Trophoblast cell (in vitro differentiated cells and primary cell): ENCODE results near the gene TINAG.

ENCODE experiments used
- DNase-seq, 2 donors: peaks; one replicate each; pipeline ENCODE4 v3.0.0-alpha.2; 2016
- H2AFZ ChIP-seq: 2 replicates; pipeline ENCODE4 v1.6.1; 2013; ENCODE audit warnings: low read length, moderate library complexity, mild to moderate bottlenecking; ENCODE audit not compliant: insufficient read depth, poor library complexity
- H2AK5ac ChIP-seq: 2 replicates; pipeline ENCODE4 v1.6.1; 2013; ENCODE audit warnings: mild to moderate bottlenecking, low read length
- H2BK120ac ChIP-seq: 2 replicates; pipeline ENCODE4 v1.6.1; 2013; ENCODE audit warnings: low read length, mild to moderate bottlenecking, moderate library complexity; ENCODE audit not compliant: insufficient read depth, poor library complexity
- H2BK12ac ChIP-seq: 2 replicates; pipeline ENCODE4 v1.6.1; 2013; ENCODE audit warnings: mild to moderate bottlenecking, low read length, moderate library complexity
- H2BK5ac ChIP-seq: 2 replicates; pipeline ENCODE4 v1.6.1; 2013; ENCODE audit warnings: low read length, low read depth, moderate library complexity, mild to moderate bottlenecking; ENCODE audit not compliant: poor library complexity
- H3K14ac ChIP-seq: 2 replicates; pipeline ENCODE4 v1.6.1; 2013; ENCODE audit warnings: mild to moderate bottlenecking, low read length
- H3K18ac ChIP-seq: 2 replicates; pipeline ENCODE4 v1.6.1; 2013; ENCODE audit warnings: mild to moderate bottlenecking, low read length
- H3K23ac ChIP-seq: 2 replicates; pipeline ENCODE4 v1.6.1; 2013; ENCODE audit warnings: low read length
- H3K27ac ChIP-seq: 2 replicates; pipeline ENCODE4 v1.5.1; 2013; ENCODE audit warnings: low read depth, mild to moderate bottlenecking, inconsistent platforms, low read length, moderate library complexity
- H3K27me3 ChIP-seq: 2 replicates; pipeline ENCODE4 v1.6.1; 2013; ENCODE audit warnings: inconsistent platforms, mild to moderate bottlenecking, low read length, moderate library complexity; ENCODE audit not compliant: insufficient read depth
- H3K36me3 ChIP-seq, 2 experiments: 1 replicate in 1 of 2; 2 replicates in 1 of 2; pipeline ENCODE4 v1.6.1; 2013; ENCODE audit warnings: low read length in 2 of 2, mild to moderate bottlenecking in 2 of 2, moderate library complexity in 1 of 2; ENCODE audit not compliant: insufficient read depth in 2 of 2, control insufficient read depth in 1 of 2
- H3K4ac ChIP-seq: 2 replicates; pipeline ENCODE4 v1.6.1; 2013; ENCODE audit warnings: low read depth, mild to moderate bottlenecking, low read length, moderate library complexity
- H3K4me1 ChIP-seq, 2 experiments: 1 replicate in 1 of 2; 2 replicates in 1 of 2; pipeline ENCODE4 v1.6.1; 2013; ENCODE audit warnings: low read length in 2 of 2, mild to moderate bottlenecking in 2 of 2, moderate library complexity in 1 of 2; ENCODE audit not compliant: insufficient read depth in 2 of 2, control insufficient read depth in 1 of 2
- H3K4me2 ChIP-seq: 2 replicates; pipeline ENCODE4 v1.6.1; 2013; ENCODE audit warnings: inconsistent platforms, mild to moderate bottlenecking, low read length, moderate library complexity
- H3K4me3 ChIP-seq: 2 replicates; pipeline ENCODE4 v1.5.1; 2013; ENCODE audit warnings: mild to moderate bottlenecking, low read depth, low read length, inconsistent platforms
- H3K79me1 ChIP-seq: one replicate; pipeline ENCODE4 v1.6.1; 2013; ENCODE audit warnings: low read length
- H3K79me2 ChIP-seq: 2 replicates; pipeline ENCODE4 v1.6.1; 2013; ENCODE audit warnings: low read length, mild to moderate bottlenecking; ENCODE audit not compliant: control insufficient read depth, insufficient read depth, poor library complexity
- H3K9ac ChIP-seq: 2 replicates; pipeline ENCODE4 v1.6.1; 2013; ENCODE audit warnings: mild to moderate bottlenecking, low read length
- H3K9me3 ChIP-seq: 2 replicates; pipeline ENCODE4 v1.6.1; 2013; ENCODE audit warnings: low read depth, mild to moderate bottlenecking, control low read depth, inconsistent platforms, low read length; ENCODE audit not compliant: insufficient read depth
- H4K12ac ChIP-seq: 2 replicates; pipeline ENCODE4 v1.6.1; 2013; ENCODE audit warnings: low read depth, mild to moderate bottlenecking, low read length, moderate library complexity
- H4K8ac ChIP-seq: 2 replicates; pipeline ENCODE4 v1.6.1; 2013; ENCODE audit warnings: low read depth, mild to moderate bottlenecking, low read length, moderate library complexity
- H4K91ac ChIP-seq: one replicate; pipeline ENCODE4 v1.6.1; 2013; ENCODE audit warnings: low read depth, mild to moderate bottlenecking, low read length, moderate library complexity
- WGBS: extraction: QIAGEN DNeasy Blood & Tissue Kit; methylation state at CpG from one replicate; pipeline ENCODE4 v1.1.7; 2013; ENCODE audit warnings: missing lambda C conversion rate; ENCODE audit not compliant: insufficient read length, insufficient coverage; ENCODE audit errors: extremely low coverage; 5-methylcytosine and 5-hydroxymethylcytosine counted together

TINAG gene

DNA sequence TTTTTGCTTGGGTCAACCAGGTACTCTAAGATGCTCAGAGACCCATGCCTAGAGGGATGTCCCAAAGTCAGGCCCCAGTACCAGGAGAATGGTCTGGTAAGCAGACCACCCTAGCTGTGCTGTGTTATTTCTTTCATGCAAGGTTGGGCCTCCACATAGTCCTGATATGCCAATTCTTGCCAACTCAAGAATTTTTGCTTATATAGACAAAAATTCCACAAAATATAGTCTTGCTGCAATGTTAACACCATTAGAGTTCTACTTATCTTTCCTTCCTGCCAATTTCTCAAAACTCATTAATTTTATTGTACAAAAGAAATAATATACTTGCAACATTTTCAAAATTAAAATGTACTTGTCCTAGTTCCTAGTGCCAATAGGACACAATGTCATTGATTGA lies 33.9 kb upstream of the TINAG start:
- Histone ChIP-seq H3K79me2 (no peaks in the 10 kb centered on the region), H3K18ac (no peak overlapping the region), H3K4ac (no peak overlapping the region), H3K23ac (no peak overlapping the region), H3K9ac (no peak overlapping the region), H4K12ac (no peak overlapping the region), H3K4me2 (no peak overlapping the region), H3K4me3 (no peak overlapping the region), H2AFZ (no peak overlapping the region), H4K91ac (no peak overlapping the region), H2AK5ac (no peak overlapping the region), H3K27ac (no peak overlapping the region), H3K14ac (no peak overlapping the region), H3K4me1 (no peaks in the 10 kb centered on the region), H4K8ac (no peak overlapping the region), H2BK5ac (no peak overlapping the region), H3K9me3 (no peaks in the 10 kb centered on the region), H3K27me3 (no peaks in the 10 kb centered on the region), H3K79me1 (no peaks in the 10 kb centered on the region), H2BK12ac (no peak overlapping the region), H3K36me3 (no peaks in the 10 kb centered on the region), H2BK120ac (no peak overlapping the region)
- DNase-seq, result no peak

DNA sequence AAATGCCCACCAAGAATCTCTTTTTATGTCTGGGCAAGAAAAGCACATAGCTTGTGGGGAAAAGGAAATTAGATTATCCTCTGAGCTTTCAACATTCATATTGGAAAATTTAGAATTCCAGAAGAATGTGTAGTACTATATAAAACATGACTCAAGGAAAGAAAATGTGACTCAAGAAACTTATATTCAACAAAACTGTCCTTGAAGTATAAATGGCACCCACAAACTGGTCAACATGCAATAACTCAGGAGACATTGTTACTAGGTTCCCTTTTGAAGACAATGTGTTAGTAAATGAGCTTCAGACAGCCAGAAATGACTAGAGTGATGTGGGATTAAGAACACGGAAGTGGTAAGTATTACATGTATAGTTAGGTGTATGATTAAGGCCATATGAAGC lies 26.1 kb upstream of the TINAG start:
- Histone ChIP-seq H2AK5ac (no peak overlapping the region), H3K14ac (no peak overlapping the region)

DNA sequence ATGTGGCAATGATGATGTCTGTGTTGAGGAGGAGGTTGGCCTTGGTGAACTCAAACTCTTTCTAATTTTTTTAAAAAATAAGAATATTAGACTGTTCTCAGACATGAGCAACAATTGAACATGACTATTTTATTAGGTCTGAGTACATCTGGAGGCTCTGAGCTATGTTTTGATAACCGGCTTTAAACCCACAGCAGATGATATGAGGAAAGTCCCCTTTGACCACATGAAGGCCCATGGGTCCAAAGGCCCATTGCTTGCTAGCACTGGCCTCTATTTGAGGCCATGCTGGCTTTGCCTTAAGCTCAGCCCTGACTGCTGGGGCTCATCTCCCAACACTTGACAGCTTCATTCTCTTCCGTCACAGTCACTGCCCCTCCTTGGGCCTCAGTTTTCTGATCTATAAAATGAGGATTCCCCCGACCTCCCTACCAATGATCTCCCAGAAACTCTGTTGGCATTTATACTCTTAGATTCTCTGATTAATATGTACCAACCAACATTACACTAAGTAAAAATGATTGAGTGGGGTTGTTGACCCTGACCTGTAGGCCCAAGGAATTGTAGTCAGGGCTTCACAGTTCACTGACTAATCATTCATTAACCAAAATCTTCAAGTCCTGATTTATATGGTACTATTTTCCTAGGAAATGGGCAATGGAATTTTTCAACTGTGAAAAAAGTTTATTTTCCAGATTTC lies 23.9 kb upstream of the TINAG start:
- H3K4ac ChIP-seq, result no peak overlapping the region

More for the DNA sequence above, 26.1 kb upstream of the TINAG start:
- Histone ChIP-seq H3K4me2 (no peak overlapping the region), H2BK5ac (no peak overlapping the region), H2BK120ac (no peak overlapping the region), H3K4me1 (no peaks in the 10 kb centered on the region), H2BK12ac (no peak overlapping the region), H3K4ac (no peak overlapping the region), H3K23ac (no peak overlapping the region), H3K79me2 (no peaks in the 10 kb centered on the region), H3K27ac (no peak overlapping the region), H3K27me3 (no peaks in the 10 kb centered on the region), H4K12ac (no peak overlapping the region), H4K8ac (no peak overlapping the region), H3K4me3 (no peak overlapping the region), H3K18ac (no peak overlapping the region), H3K36me3 (no peaks in the 10 kb centered on the region), H3K9ac (no peak overlapping the region), H4K91ac (no peak overlapping the region), H3K79me1 (no peaks in the 10 kb centered on the region), H2AFZ (no peak overlapping the region), H3K9me3 (no peaks in the 10 kb centered on the region)
- no CpG with 5 or more reads among the region's 1 CpG for WGBS
- no peak for DNase-seq

DNA sequence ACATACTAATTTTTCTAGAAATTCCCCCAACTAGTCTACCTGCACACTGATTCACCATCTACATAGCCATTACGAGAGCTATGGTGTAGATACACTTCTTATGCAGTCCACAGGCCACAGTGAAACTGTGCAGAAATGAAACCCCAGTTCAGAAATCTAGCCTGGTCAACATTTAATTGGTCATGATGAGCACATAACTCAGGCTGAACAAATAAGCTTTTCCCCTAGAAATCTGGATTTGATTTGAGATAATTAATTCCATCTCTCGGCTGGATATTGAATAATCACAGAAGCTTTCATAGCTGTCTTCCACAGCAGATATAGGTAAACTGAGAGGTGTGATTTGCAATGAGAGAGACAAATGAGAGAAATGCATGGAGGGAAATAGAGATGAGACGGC lies 22.6 kb upstream of the TINAG start:
- H3K79me2 ChIP-seq, result no peaks in the 10 kb centered on the region
- no peak overlapping the region for H4K8ac ChIP-seq
- H2AFZ ChIP-seq, result no peak overlapping the region
- no peaks in the 10 kb centered on the region for H3K27me3 ChIP-seq
- H3K4me2 ChIP-seq, result no peak overlapping the region
- no CpG with 5 or more reads among the region's 3 CpGs for WGBS
- no peak overlapping the region for H3K14ac ChIP-seq
- no peaks in the 10 kb centered on the region for H3K4me1 ChIP-seq
- no peak overlapping the region for H4K12ac ChIP-seq
- H3K27ac ChIP-seq, result no peak overlapping the region
- H3K18ac ChIP-seq, result no peak overlapping the region
- no peak for DNase-seq
- H2AK5ac ChIP-seq, result no peak overlapping the region
- H3K36me3 ChIP-seq, result no peaks in the 10 kb centered on the region
- H3K23ac ChIP-seq, result no peak overlapping the region
- no peak overlapping the region for H2BK12ac ChIP-seq
- H3K79me1 ChIP-seq, result no peaks in the 10 kb centered on the region
- no peak overlapping the region for H2BK120ac ChIP-seq
- no peak overlapping the region for H2BK5ac ChIP-seq
- no peak overlapping the region for H3K9ac ChIP-seq
- H3K9me3 ChIP-seq, result no peaks in the 10 kb centered on the region
- H3K4ac ChIP-seq, result no peak overlapping the region
- H3K4me3 ChIP-seq, result no peak overlapping the region
- no peak overlapping the region for H4K91ac ChIP-seq

More for the DNA sequence above, 23.9 kb upstream of the TINAG start:
- Histone ChIP-seq H3K4me2 (no peak overlapping the region), H3K79me1 (no peaks in the 10 kb centered on the region), H4K12ac (no peak overlapping the region), H2BK120ac (no peak overlapping the region), H2BK5ac (no peak overlapping the region), H3K36me3 (no peaks in the 10 kb centered on the region), H3K14ac (no peak overlapping the region), H2AK5ac (no peak overlapping the region), H3K9me3 (no peaks in the 10 kb centered on the region), H3K23ac (no peak overlapping the region), H3K18ac (no peak overlapping the region), H3K27me3 (no peaks in the 10 kb centered on the region), H2AFZ (no peak overlapping the region), H4K91ac (no peak overlapping the region), H3K4me1 (no peaks in the 10 kb centered on the region), H3K27ac (no peak overlapping the region), H4K8ac (no peak overlapping the region), H3K79me2 (no peaks in the 10 kb centered on the region), H3K4me3 (no peak overlapping the region), H3K9ac (no peak overlapping the region), H2BK12ac (no peak overlapping the region)
- DNase-seq, result no peak
- WGBS, result no CpG with 5 or more reads among the region's 3 CpGs
